GM19023 (cell line): ENCODE results near the gene EP300.
"Not testable (repeated sequence)": the region's sequence is repeated elsewhere in the genome, so short reads cannot be mapped to it uniquely, and the experiment has no call there.

Experiments
- ATAC-seq: cut with Tn5 transposase; IDR thresholded peaks from one replicate; pipeline ENCODE4 v1.9.1; 2021; ENCODE audit warnings: mild to moderate bottlenecking, moderate library complexity; ENCODE audit not compliant: unreplicated experiment

Gene EP300

DNA sequence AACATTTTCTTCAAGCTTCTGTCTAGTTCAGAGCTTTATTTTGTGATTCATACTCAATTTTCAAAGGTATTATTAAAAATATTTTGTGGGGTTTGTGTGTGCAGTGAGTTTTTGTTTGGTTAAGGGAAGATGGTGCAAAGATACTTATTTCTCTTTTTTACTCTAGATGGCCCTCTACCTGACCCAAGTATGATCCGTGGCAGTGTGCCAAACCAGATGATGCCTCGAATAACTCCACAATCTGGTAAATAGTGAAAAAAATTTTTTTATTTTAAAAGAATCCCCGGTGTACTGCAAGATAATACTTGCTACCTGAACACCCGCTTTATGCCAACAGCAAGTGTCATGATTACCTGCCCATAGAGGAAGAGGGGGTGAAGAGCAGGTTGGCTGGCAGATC, 54.2 kb downstream of the EP300 start:
- no peak for ATAC-seq

DNA sequence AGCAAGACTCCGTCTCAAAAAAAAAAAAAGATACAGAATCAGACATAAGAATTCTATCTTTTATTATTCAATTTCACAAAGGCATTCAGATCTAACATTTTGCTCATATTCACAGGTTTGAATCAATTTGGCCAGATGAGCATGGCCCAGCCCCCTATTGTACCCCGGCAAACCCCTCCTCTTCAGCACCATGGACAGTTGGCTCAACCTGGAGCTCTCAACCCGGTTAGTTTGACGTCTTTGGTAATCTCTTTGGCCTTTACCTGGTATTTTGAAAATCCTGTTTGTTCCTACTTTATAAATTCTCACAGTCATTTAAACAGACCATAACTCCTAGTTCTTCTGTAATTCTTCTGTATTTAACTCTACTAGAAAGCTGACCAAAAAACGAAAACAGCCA, 55.3 kb downstream of the EP300 start:
- ATAC-seq: no peak

DNA sequence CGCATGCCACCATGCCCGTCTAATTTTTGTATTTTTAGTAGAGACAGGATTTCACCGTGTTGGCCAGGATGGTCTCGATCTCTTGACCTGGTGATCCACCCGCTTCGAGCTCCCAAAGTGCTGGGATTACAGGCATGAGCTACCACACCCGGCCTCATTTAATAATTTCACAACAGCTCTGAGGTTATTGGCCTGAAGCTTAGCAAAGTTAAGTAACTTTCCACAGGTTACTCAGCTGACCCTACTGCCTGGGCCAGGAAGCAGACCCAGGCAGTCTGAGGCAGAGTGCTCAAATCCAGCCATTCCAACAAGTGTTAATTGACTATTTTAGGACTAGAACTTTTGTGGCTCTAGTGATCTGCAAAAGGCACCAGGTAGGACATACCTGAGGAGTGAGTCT, 60.5 kb downstream of the EP300 start:
- no peak for ATAC-seq

DNA sequence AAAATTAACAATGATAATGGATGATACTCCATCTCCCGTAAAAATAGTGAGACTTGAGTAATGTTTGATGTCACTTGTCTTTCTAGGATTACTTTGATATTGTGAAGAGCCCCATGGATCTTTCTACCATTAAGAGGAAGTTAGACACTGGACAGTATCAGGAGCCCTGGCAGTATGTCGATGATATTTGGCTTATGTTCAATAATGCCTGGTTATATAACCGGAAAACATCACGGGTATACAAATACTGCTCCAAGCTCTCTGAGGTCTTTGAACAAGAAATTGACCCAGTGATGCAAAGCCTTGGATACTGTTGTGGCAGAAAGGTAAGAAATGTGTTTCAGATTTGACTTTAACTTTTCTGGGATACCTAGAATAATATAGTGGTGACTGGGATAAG, 64.7 kb downstream of the EP300 start:
- no peak for ATAC-seq

DNA sequence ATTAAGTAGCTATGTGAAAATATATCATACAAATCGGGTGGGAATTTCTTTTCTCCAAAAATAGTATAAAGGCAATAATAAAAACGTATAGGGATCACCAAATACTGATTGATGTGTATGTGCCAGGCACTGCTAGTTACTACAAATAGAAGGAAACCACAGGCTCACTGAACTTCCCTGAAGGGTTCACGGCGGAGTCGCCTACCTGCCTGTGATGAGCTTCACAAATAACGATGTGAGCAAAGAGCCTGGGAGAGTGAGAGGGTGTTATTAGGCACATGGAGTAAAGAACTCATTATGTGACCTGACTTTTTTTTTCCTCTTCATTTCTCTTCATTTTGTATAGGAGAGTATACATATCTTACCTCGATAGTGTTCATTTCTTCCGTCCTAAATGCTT, 76.8 kb downstream of the EP300 start:
- ATAC-seq: no peak

DNA sequence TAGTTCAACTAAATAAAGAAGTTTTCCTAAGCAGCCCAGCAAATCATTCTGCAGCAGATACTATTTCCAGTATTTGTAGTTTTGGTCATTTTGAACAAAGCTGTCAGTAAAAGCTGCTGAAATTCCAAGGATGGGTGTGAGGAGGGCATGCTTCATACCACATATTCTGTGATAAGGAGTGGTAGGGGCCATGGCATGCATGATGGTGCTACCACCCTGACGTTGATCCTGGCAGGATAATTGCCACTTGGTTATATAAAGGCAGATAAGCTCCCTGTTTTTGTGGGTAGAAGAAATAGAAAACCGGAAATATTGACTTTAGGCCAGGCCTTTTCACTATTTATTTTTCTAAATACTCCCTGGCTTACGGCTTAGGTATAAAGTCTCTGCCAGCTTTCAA, 79.6 kb downstream of the EP300 start:
- ATAC-seq: no peak

DNA sequence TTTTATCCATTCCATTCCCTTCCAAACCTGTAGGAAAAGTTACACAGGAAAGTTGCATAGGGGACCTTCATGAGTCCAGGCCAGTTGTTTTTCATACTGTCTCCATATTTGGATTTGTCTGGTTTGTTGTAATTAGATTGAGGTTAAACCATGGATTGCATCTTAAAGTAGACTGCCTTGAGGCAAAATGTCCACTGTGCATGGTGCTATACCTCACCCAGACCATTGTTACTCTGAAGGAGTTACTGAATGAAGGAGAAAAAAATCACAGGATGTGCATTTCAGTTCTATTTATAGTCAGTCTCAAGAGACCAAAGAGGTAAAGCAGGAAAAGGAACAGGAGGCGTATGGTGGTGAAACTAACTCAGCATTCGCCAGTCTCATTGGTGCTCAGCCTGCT, 83.2 kb downstream of the EP300 start:
- no peak for ATAC-seq

DNA sequence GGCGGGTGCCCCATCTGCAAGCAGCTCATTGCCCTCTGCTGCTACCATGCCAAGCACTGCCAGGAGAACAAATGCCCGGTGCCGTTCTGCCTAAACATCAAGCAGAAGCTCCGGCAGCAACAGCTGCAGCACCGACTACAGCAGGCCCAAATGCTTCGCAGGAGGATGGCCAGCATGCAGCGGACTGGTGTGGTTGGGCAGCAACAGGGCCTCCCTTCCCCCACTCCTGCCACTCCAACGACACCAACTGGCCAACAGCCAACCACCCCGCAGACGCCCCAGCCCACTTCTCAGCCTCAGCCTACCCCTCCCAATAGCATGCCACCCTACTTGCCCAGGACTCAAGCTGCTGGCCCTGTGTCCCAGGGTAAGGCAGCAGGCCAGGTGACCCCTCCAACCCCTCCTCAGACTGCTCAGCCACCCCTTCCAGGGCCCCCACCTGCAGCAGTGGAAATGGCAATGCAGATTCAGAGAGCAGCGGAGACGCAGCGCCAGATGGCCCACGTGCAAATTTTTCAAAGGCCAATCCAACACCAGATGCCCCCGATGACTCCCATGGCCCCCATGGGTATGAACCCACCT, 84.7 kb downstream of the EP300 start:
- no peak for ATAC-seq

DNA sequence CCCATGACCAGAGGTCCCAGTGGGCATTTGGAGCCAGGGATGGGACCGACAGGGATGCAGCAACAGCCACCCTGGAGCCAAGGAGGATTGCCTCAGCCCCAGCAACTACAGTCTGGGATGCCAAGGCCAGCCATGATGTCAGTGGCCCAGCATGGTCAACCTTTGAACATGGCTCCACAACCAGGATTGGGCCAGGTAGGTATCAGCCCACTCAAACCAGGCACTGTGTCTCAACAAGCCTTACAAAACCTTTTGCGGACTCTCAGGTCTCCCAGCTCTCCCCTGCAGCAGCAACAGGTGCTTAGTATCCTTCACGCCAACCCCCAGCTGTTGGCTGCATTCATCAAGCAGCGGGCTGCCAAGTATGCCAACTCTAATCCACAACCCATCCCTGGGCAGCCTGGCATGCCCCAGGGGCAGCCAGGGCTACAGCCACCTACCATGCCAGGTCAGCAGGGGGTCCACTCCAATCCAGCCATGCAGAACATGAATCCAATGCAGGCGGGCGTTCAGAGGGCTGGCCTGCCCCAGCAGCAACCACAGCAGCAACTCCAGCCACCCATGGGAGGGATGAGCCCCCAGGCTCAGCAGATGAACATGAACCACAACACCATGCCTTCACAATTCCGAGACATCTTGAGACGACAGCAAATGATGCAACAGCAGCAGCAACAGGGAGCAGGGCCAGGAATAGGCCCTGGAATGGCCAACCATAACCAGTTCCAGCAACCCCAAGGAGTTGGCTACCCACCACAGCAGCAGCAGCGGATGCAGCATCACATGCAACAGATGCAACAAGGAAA, 85.4 kb downstream of the EP300 start:
- ATAC-seq: no peak

DNA sequence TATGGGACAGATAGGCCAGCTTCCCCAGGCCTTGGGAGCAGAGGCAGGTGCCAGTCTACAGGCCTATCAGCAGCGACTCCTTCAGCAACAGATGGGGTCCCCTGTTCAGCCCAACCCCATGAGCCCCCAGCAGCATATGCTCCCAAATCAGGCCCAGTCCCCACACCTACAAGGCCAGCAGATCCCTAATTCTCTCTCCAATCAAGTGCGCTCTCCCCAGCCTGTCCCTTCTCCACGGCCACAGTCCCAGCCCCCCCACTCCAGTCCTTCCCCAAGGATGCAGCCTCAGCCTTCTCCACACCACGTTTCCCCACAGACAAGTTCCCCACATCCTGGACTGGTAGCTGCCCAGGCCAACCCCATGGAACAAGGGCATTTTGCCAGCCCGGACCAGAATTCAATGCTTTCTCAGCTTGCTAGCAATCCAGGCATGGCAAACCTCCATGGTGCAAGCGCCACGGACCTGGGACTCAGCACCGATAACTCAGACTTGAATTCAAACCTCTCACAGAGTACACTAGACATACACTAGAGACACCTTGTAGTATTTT, 86.1 kb downstream of the EP300 start:
- no peak for ATAC-seq

DNA sequence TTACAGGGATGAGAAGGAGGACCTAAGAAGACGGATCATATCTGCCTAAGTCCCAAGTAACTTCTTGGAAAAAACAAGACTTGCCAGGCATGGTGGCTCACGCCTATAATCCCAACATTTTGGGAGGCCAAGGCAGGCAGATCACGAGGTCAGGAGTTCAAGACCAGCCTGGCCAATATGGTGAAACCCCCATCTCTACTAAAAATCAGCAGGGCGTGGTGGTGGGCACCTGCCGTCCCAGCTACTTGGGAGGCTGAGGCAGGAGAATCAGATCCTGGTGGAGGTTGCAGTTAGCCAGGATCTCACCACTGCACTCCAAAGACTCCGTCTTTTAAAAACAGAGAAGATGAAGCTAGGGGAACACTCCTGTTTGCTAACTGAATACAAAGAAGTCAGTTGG, 88.0 kb downstream of the EP300 start:
- ATAC-seq: not testable (repeated sequence)

DNA sequence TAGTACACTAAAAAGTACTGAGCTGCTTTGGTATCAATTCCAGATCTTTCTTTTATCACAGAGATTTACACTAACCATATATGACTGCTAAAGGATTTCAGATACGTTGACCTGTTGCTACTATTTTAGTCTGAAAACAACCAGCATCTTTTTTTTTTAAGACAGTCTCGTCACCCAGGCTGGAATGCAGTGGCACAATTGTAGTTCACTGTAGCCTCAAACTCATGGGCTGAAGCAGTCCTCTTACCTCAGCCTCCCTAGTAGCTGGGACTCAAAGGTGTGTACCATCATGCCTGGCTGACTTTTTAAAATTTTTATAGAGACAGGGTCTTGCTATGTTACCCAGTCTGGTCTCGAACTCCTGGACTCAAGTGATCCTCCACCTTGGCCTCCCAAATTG, 88.5 kb downstream of the EP300 start:
- no peak for ATAC-seq

DNA sequence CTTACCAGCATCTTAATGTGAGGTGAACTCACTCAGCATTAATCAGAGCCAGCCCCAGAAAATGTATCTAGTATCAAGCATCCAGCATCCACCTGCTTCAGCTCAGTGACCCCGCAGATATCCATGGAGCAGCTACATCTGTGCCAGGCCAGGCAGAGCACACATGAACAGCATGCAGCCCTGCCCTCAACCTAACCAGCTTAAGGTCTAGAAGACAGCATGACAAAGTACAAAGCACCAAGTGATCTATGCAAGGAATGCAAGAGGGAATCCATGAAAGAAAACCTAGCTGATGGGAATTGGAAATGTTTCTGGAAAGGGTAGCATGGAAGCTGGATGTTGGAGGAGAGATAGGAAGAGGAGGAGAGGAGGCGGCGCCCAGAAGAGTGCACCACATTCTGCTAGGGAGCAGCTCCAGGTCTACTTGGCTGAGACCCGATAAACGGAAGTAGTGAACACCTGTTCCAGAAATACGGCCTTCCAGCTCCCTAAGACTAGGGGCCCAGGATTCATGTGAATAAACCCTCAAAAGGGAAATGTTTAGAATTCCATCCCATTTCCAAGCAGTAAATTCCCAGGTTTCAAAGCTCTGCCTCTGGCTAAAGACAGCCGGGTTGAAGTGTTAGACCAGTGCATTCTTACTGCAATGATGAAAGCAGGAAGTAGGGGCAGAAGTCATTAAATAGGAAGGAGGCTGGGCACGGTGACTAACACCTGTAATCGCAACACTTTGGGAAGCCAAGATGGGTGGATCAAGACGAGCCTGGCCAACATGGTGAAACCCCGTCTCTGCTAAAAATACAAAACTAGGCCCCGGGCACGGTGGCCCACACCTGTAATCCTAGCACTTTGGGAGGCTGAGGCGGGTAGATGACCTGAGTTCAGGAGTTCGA, 89.2 kb downstream of the EP300 start:
- no peak for ATAC-seq

DNA sequence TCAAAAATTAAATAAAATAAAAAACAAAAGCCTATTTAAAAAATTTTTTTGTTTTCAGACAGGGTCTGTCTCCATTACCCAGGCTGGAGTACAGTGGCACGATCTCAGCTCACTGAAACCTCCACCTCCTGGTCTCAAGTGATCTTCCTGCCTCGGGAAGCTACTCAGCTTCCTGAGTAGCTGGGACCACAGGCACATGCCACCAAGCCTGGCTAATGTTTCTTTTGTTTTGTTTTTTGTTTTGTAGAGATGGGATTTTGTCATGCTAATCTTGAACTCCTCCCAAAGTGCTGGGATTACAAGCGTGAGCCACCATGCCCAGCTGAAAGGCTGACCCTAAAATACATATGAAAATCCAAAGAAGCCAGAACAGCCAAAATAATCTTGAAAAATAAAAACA, 92.3 kb downstream of the EP300 start:
- ATAC-seq: no peak

DNA sequence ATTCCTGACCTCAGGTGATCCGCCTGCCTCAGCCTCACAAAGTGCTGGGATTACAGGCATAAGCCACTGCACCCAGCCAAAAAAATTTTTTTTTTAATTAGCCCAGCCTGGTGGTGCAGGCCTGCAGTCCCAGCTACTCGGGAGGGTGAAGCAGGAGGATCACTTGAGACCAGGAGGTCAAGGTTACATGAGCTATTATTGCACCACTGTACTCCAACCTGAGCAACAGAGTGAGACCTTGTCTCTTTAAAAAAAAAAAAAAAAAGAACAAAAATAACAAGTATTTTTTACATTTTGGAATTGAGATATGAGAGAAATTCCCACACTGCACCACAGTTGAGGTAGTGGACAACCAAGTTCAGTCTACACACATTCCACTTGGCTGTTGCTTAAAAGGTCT, 99.1 kb downstream of the EP300 start:
- no peak for ATAC-seq

DNA sequence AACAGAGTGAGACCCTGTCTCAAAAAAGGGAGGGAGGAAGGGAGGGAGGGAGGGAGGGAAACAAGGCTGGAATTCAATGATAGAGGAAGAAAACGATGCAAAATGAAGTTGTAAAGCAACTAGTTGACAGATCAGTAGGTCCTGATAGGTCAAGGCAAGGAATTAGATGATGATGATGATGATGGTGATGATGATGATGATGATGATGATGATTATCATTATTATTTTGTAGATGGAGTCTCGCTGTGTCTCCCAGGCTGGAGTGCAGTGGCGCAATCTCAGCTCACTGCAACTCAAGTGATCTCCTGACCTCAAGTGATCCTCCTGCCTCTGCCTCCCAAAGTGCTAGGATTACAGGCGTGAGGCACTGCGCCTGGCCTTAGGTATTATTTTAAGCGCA, 101.4 kb downstream of the EP300 start:
- no peak for ATAC-seq

DNA sequence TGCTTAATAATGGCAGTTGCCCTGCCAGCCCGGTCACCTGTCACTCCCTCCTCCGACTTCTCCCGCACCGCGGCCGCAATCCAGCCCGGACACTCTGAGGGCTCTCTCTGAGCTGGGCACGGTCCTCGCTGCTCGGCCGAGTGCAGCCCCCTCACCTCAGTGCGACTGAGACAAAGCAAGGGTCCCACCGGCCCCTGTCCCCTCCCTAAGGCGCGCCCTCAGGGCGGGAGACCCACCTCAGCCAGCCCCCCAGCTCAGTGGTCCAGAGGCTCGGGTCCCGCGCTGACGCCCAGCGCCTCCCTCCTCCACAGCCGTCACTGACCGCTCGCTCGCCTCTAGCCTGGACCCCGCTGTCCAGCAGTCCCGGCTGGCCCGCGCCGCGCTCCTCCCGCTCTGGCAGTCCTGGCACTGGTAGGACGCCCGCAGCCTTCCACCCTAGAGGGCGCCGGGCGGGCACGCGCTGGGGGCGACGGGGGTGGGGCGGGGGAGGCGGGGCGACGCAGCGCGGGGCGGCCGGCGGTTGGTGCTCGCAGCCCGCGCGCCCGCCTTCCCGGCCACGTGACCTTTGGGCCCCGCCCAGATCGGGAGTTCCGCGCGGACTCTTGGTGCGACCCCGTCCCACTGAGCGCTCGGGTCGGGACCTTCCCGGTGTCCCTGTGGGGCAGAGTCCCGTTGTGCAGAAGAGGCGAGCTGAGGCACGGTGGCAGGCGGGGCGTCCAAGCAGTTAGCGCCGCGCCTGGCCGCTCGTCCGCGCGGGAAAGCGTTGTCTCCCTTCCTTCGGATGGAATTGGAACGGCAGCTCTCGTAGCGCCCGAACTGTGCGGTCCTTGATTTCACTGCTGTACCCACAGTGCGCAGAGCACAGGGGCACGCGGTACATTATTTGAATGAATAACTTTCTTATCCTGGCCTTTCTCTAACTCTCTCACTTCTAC, 104.9 kb downstream of the EP300 start:
- peak; percentile 77 for ATAC-seq

DNA sequence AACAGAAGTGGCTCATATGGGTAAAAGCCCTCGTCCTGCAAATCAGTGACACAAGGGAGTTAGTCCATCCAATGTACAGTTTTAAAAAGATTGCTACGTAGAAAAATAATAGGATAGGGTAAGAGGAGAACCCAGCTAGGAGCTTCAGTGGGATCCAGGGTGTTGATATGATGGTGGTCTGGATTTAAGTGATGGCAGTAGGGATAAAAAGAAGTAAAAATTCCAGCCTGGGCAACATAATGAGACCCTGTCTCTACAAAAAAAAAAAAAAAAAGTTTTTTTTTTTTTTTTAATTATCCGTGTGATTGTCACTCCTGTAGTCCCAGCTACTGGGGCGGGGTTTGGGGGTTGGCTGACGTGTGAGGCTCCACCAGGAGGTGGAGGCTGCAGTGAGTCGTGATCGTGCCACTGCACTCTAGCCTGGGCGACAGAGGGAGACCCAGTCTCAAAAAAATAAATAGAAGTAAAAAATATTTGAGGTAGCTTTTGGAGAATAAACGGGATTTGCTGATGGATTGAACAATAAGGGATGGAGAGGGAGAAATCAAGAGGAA, 105.7 kb downstream of the EP300 start:
- ATAC-seq: no peak

DNA sequence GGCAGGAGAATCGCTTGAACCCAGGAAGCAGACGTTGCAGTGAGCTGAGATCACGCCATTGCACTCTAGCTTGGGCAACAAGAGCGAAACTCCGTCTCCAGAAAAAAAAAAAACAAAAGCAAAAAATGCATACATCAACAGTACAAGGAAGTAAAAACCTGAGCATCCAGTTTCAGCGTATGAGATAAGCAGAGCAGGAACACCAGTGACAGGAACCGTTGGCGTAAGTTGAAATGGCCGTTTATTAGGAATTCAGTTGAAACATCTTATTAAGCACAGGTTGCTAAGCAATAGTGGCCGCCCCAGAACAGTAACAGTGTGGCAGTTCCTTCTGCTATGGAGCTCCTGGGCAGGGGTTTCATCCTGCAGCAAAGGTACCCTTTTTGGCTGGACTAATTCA, 108.7 kb downstream of the EP300 start:
- ATAC-seq: no peak

DNA sequence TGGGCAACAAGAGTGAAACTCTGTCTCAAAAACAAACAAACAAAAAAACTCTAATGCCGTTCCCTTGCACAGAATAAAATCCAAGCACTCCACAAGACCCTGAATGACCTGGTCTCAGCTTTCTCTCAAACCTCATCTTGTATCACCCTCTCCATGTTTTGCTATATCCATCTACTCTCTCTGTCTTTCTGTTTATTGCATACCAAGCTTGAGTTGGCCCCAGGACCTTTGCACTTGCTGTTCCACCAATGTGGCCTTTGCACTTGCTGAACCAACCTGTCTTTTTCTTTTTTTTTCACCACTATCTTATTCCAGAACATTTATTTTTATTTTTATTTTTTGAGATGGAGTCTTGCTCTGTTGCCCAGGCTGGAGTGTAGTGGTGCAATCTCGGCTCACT, 110.7 kb downstream of the EP300 start:
- no peak for ATAC-seq
